ENCODE measurements around the gene COPE.
"Not testable (repeated sequence)": the region's sequence is repeated elsewhere in the genome, so short reads cannot be mapped to it uniquely, and the experiment has no call there.

COPE gene

DNA sequence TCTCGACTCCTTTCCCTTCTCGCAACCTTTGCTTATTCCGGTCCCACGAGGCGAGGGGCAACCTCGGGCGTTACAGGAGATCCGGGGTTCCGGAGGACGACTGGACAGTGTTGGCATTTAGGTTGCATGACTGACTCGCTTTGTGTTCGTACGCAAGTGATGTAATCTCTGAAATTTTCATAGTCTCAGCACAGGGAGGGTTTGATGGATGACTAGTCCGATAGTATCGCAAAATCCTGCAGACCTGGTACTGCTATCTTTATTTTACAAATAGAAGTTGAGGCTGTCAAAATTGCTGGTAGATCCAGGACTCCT is 670 bp upstream of the COPE start:
- TF ChIP-seq PKNOX1 (IDR thresholded peaks at IDR 0.05) (no peak), L3MBTL2 (conservative IDR thresholded peaks at IDR 0.05) (peak; percentile 18)
- no peak for DNase-seq (ENCODE audit: extremely low spot score)
- POLR2A ChIA-PET: interaction anchor here (0.7 to 1.8 kb wide), 12 partner anchors 9 to 502 kb away, joined by 3 to 9 read pairs (median 4); partner anchors contain the start of gene UPF1
- CTCF ChIA-PET: interaction anchor here (0.6 to 1.1 kb wide), 4 partner anchors 10 to 338 kb away, joined by 3 to 4 read pairs (median 3); no protein-coding TSS in a partner anchor

DNA sequence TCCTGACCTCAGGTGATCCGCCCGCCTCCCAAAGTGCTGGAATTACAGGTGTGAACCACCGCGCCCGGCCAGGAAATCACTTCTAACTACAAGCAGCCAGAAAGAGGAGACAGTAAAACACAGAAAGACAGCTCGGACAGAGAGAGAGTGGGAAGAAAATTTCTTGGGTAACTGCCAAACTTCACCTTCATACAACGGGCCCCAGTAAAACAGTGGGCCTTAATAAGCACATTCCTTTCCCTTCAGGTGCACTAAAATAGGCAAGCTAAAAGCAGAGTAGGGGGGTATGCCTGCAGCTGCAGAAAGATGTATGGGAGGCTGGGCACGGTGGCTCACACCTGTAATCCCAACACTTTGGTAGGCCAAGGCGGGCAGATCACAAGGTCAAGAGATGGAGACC is 1.6 kb downstream of the COPE start:
- CTCF ChIA-PET; POLR2A ChIA-PET; DNase-seq (ENCODE audit: extremely low spot score): not testable (repeated sequence)

DNA sequence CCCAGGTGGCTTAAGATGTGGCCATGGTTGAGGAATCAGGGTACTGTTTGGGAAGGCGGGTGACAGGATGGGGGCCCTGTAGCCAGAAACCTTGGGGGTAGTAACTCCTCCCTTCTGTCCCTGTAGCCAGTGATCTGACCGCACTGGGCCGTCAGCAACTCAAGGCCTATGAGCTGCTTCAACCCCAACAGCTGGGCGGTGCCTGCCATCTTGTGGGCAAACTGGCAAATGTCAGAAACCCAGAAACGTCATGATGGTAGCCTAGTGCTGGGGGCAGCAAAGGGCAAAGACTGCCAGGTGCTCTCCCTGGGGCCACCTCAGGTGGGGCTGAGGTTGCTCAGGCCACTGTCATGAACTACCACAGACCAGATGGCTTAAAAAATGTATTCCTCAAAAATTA is 3.5 kb downstream of the COPE start:
- DNase-seq (ENCODE audit: extremely low spot score): no peak
- no peak for TF ChIP-seq FOXM1 (IDR thresholded peaks at IDR 0.05; ENCODE audit: borderline replicate concordance)
- no peak for TF ChIP-seq LEF1 (IDR thresholded peaks at IDR 0.05; ENCODE audit: borderline replicate concordance)
- TF ChIP-seq CTBP1 (IDR thresholded peaks at IDR 0.05; ENCODE audit: borderline replicate concordance): no peak
- no peak for TF ChIP-seq ZNF384 (IDR thresholded peaks at IDR 0.05)
- ChIA-PET CTCF (interaction anchor here (1.8 kb wide), 1 partner anchor 20 kb away, joined by 7 read pairs; the partner anchor contains the start of gene CERS1), POLR2A (interaction anchor here (1.0 to 1.4 kb wide), 2 partner anchors 13 to 17 kb away, joined by 3 read pairs; no protein-coding TSS in a partner anchor)

DNA sequence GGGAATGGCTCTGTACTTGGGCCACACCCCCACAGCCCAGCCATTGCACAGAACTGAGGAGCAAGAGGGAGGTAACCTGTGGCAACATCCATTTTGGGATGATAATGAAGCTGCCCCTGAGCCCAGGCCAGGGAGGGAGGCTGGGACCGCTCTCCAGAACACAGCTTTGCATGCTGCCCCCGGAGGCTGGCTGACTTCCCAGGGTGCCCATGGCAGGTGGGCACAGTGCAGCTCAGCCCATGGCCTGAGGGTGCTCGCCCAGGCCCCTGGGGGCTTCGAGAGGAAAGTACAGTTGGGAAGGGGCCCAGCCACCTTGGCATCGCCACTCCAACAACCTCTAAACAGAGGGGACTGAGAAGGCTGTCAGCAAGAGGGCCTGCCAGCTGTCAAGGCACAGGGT is 5.7 kb downstream of the COPE start:
- TF ChIP-seq ARNT (IDR thresholded peaks at IDR 0.05) (no peak), TARDBP (IDR thresholded peaks at IDR 0.05) (no peak), FOXM1 (IDR thresholded peaks at IDR 0.05; ENCODE audit: borderline replicate concordance) (no peak), SUZ12 (IDR thresholded peaks at IDR 0.05) (no peak), ELF4 (IDR thresholded peaks at IDR 0.05) (no peak), BHLHE40 (IDR thresholded peaks at IDR 0.05; ENCODE audit: borderline replicate concordance) (no peak), FOXA1 (IDR thresholded peaks at IDR 0.05) (no peak), NFRKB (IDR thresholded peaks at IDR 0.05) (no peak), LEF1 (IDR thresholded peaks at IDR 0.05; ENCODE audit: borderline replicate concordance) (no peak), SP1 (IDR thresholded peaks at IDR 0.05) (no peak), CTBP1 (IDR thresholded peaks at IDR 0.05; ENCODE audit: borderline replicate concordance) (no peak)
- no peak for DNase-seq (ENCODE audit: extremely low spot score)
- ChIA-PET POLR2A (interaction anchor here (0.8 kb wide), 1 partner anchor 16 kb away, joined by 3 read pairs; no protein-coding TSS in a partner anchor), CTCF (no interaction called here)

DNA sequence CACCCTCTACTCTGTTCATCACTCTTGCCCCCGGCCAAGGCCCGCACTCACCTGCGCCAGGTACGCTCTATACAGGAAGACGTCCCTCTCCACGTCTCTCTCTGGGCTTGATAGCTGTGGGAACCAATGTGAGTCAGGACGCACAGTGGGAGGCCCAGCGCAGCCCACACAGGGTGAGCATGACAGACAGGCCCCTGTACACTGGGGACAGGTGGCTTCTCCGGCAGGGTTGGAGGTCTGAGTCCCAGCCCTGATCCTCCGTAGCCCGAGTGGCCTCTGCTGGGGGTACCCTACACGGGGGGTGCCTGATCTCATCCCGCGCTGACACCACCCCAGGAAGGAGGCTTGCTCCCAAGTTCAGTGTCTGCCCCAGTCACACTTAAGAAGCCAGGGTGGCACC is 6.3 kb downstream of the COPE start:
- TF ChIP-seq L3MBTL2 (conservative IDR thresholded peaks at IDR 0.05): no peak
- no peak for TF ChIP-seq SP1 (IDR thresholded peaks at IDR 0.05)
- TF ChIP-seq NFRKB (IDR thresholded peaks at IDR 0.05): no peak
- TF ChIP-seq HDGF (IDR thresholded peaks at IDR 0.05; ENCODE audit: borderline replicate concordance): no peak
- TF ChIP-seq ARNT (IDR thresholded peaks at IDR 0.05): no peak
- TF ChIP-seq PKNOX1 (IDR thresholded peaks at IDR 0.05): no peak
- no peak for TF ChIP-seq LEF1 (IDR thresholded peaks at IDR 0.05; ENCODE audit: borderline replicate concordance)
- no peak for TF ChIP-seq BHLHE40 (IDR thresholded peaks at IDR 0.05; ENCODE audit: borderline replicate concordance)
- no peak for TF ChIP-seq FOXK2 (IDR thresholded peaks at IDR 0.05)
- TF ChIP-seq TARDBP (IDR thresholded peaks at IDR 0.05): no peak
- no peak for TF ChIP-seq FOXM1 (IDR thresholded peaks at IDR 0.05; ENCODE audit: borderline replicate concordance)
- ChIA-PET CTCF (no interaction called here), POLR2A (no interaction called here)
- no peak for DNase-seq (ENCODE audit: extremely low spot score)

GRCh38 chr19:18910801-18911436 is 8.3 kb downstream of the COPE start:
- TF ChIP-seq ELF4 (IDR thresholded peaks at IDR 0.05) (no peak), ARNT (IDR thresholded peaks at IDR 0.05) (no peak), NFRKB (IDR thresholded peaks at IDR 0.05) (no peak), PKNOX1 (IDR thresholded peaks at IDR 0.05) (no peak), ZNF384 (IDR thresholded peaks at IDR 0.05) (no peak), FOXA1 (IDR thresholded peaks at IDR 0.05) (no peak), HDGF (IDR thresholded peaks at IDR 0.05; ENCODE audit: borderline replicate concordance) (no peak), CTBP1 (IDR thresholded peaks at IDR 0.05; ENCODE audit: borderline replicate concordance) (no peak), FOXK2 (IDR thresholded peaks at IDR 0.05) (no peak), LEF1 (IDR thresholded peaks at IDR 0.05; ENCODE audit: borderline replicate concordance) (no peak), L3MBTL2 (conservative IDR thresholded peaks at IDR 0.05) (no peak), SP1 (IDR thresholded peaks at IDR 0.05) (no peak), FOXM1 (IDR thresholded peaks at IDR 0.05; ENCODE audit: borderline replicate concordance) (no peak), TARDBP (IDR thresholded peaks at IDR 0.05) (no peak), BHLHE40 (IDR thresholded peaks at IDR 0.05; ENCODE audit: borderline replicate concordance) (no peak), SUZ12 (IDR thresholded peaks at IDR 0.05) (no peak)
- DNase-seq (ENCODE audit: extremely low spot score): no peak
- CTCF ChIA-PET: no interaction called here
- POLR2A ChIA-PET: no interaction called here

GRCh38 chr19:18910010-18910409 is 9.2 kb downstream of the COPE start:
- ChIA-PET POLR2A (no interaction called here), CTCF (no interaction called here)
- TF ChIP-seq TARDBP (IDR thresholded peaks at IDR 0.05) (no peak), LEF1 (IDR thresholded peaks at IDR 0.05; ENCODE audit: borderline replicate concordance) (no peak), ZNF384 (IDR thresholded peaks at IDR 0.05) (no peak), FOXK2 (IDR thresholded peaks at IDR 0.05) (no peak), FOXM1 (IDR thresholded peaks at IDR 0.05; ENCODE audit: borderline replicate concordance) (no peak), SUZ12 (IDR thresholded peaks at IDR 0.05) (no peak), PKNOX1 (IDR thresholded peaks at IDR 0.05) (no peak), L3MBTL2 (conservative IDR thresholded peaks at IDR 0.05) (no peak), HDGF (IDR thresholded peaks at IDR 0.05; ENCODE audit: borderline replicate concordance) (no peak), BHLHE40 (IDR thresholded peaks at IDR 0.05; ENCODE audit: borderline replicate concordance) (no peak), ARNT (IDR thresholded peaks at IDR 0.05) (no peak), NFRKB (IDR thresholded peaks at IDR 0.05) (no peak), SP1 (IDR thresholded peaks at IDR 0.05) (no peak), ELF4 (IDR thresholded peaks at IDR 0.05) (no peak), FOXA1 (IDR thresholded peaks at IDR 0.05) (no peak), CTBP1 (IDR thresholded peaks at IDR 0.05; ENCODE audit: borderline replicate concordance) (no peak)
- no peak for DNase-seq (ENCODE audit: extremely low spot score)
